Measurements from ENCODE around the gene ZBTB40.

ZBTB40 gene

GRCh38 chr1:22507587-22507986 is 55.9 kb downstream of the ZBTB40 start:
- DNase-seq, result no peak

DNA sequence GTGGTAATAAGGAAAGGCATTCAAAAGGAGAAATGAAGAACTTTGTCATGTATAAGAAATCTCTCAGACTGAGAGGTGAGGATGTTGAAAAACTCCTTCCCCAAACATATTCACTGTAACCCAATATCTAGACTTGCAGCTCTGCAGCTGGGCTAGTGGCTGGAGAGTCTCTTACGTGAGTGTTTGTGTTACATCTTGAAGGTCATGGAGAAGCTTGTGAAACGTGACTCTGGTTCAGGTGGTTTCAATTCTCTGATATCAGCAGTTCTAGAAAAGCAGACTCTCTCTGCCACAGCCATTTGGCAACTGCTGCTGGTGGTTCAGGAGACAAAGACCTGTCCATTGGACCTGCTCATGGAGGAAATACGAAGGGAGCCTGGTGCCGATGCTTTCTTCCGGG is 56.7 kb downstream of the ZBTB40 start:
- no peak for DNase-seq

GRCh38 chr1:22508991-22509390 is 57.3 kb downstream of the ZBTB40 start:
- DNase-seq, result no peak

DNA sequence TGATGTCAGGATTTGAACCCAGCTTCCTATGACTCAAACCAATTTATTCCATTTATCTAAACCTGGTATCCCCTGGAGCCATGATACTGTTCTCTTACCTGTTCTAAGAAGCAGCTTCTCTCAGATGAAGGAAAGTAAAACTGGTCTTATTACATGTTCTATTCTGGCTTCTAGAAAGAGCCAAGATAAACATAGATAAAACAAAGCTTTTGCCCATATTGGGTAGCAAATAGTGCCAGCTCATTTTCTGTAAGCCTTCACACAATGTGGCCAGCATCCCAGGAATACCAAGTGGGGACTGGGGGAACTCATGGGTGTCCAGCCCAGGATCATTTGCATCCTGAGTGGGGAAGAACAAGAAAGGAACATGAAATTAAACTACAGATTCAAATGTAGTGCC is 58.2 kb downstream of the ZBTB40 start:
- DNase-seq, result no peak

- no peak for DNase-seq
Observed at GRCh38 chr1:22512873-22513272, 61.2 kb downstream of the ZBTB40 start.

GRCh38 chr1:22516906-22517571 is 65.4 kb downstream of the ZBTB40 start:
- no peak for DNase-seq

DNA sequence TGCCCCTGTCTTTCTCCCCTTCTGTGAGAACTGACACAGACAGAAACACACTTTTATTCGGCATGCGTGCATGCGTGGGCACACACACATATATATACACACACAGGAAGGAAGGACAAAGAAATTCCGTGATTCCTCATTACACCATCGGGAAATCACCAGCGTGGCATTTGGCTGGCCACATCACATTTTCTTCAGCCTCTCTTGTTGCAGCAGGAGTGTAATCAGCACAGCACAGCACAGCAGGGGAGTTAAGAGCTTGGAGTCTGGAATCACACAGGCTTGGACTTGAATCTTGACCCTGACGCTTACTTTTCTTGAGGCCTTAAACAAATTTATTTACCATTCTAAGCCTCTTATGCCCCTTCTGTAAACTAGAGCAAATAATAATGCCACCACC is 66.3 kb downstream of the ZBTB40 start:
- DNase-seq, result no peak

- DNase-seq, result no peak
Observed at GRCh38 chr1:22518379-22518778, 66.7 kb downstream of the ZBTB40 start.

- no peak for DNase-seq
Observed at GRCh38 chr1:22520871-22521270, 69.2 kb downstream of the ZBTB40 start.

- no peak for DNase-seq
Observed at GRCh38 chr1:22521692-22522091, 70.0 kb downstream of the ZBTB40 start.

DNA sequence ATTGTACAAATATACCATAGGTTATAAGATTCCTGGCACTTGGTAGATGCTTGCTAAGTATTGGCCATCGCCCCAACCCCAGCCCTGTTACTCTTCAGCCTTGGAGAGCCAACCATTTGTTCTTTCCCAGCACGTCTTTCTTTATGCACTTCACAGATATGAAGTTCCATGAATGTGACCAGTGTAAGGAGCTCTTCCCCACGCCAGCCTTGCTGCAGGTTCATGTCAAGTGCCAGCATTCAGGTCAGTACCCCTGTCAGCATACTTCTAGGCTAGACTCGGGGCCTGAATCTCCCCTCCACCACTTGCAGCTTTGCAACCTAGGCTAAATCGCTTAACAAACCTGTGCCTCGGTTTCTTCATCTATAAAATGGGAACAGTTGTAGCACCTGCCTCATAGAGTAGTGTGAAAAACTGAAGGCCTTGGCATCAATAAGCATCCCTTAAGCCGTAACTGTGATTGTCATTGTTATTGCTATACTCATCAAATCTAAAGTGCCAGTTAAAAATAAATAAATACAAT is 70.6 kb downstream of the ZBTB40 start:
- DNase-seq, result no peak

DNA sequence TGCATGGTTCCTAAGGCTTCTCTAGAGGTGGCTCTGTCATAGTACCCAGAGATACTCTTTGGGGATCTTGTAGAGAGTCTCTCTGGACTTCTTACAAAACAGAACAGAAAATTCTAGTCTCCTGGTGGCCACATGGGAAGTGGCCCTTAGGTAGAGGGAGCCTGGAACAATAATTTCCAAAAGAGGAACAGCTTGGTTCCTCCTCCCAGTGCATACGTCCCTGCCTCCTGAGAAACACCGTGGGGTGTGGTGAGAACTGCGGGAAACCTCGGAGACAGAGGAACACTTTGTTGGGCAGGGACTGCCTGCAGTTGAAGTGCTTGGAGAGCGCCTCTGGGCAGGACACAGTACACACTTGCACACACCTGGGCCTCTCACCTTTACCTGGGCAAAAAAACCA is 72.8 kb downstream of the ZBTB40 start:
- no peak for DNase-seq

DNA sequence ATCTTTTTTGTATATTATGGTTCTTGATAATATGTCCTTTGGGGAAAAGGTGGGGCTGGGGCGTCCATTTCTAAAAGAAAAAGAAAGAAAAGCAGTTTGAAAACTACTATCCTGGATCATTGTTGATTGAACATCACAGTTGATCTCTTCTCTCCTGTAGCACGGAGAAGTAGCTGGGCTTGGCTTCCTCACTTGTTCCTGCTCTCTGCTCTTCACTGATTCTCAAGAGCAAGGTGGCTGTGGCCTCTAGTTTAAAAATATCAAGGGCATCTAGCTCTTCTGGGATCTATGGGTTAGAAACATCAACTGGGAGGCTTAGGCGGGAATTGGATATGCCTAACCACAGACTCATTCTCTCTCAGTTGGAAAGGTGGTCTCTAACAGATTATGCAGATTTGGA is 73.6 kb downstream of the ZBTB40 start:
- no peak for DNase-seq

- no peak for DNase-seq
Observed at GRCh38 chr1:22525646-22526045, 74.0 kb downstream of the ZBTB40 start.

DNA sequence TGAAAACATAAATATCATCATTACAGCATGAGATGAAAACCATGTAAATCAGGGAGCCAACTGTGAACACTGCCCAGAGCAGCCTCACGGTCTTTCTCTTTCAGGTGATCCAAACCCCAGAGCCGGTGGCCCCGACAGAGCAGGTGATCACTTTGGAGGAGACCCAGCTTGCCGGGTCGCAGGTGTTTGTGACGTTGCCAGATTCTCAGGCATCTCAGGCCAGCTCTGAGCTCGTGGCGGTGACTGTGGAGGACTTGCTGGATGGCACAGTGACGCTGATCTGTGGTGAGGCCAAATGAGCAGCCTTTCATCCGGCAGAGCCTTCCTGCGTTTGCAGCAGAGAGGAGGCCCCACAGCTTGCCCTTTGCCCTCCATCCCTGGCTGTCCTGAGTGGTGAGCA is 74.4 kb downstream of the ZBTB40 start:
- no peak for DNase-seq

DNA sequence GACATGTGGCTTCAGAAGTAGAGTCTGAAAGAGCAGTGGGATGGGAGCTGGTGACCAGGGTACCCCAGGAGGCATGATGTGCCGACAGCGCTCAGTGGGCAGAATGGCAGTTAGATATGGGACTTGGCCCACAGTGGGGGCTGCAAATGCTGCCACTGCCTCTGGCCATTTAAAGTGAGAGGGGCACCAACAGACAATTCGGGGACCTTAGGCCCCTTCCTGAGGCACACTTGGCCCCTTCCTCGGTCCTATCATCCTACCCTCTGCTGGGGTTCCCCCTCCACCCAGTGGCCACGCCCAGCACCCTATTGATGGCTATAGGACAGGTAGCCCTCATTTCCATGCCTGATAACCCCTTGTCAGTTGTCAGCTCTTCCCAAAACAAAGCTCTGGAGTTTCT is 75.0 kb downstream of the ZBTB40 start:
- DNase-seq, result no peak

- DNase-seq, result no peak
Observed at GRCh38 chr1:22527122-22527521, 75.5 kb downstream of the ZBTB40 start.

DNA sequence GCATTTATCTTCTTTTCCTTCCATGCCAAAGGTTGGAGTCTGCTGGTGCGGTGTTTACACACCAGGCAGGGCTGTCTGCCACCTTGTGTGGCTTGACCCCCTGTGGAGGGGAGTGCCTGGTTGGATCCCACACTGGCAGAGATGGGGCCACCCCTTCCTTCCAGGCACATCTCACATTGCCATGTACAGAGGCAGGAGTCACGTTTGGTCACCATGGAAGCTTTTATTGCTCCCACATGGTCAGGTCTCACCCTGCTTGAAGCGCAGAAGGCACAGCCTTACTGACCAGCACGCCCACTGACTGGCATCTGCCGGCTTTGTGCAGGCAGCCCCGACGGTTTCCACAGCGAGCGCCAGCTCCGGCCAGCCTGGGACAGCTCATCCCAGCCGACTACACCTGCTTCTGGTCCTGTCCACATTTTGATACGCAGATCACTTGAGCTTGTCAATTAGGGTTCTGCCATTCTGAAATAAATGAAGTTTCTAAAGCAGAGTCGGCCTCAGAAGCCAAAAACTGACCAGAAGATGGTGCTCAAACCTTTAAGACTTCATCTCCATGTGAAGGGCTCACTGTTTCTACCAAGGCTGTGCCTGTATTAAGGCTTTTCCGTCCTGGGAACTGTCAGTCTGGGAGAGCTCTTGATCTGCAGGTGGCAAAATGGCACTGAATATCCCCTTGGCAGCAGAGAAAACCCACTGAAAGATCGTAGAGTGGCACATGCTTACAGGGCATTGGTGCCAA is 76.1 kb downstream of the ZBTB40 start:
- DNase-seq, result no peak

DNA sequence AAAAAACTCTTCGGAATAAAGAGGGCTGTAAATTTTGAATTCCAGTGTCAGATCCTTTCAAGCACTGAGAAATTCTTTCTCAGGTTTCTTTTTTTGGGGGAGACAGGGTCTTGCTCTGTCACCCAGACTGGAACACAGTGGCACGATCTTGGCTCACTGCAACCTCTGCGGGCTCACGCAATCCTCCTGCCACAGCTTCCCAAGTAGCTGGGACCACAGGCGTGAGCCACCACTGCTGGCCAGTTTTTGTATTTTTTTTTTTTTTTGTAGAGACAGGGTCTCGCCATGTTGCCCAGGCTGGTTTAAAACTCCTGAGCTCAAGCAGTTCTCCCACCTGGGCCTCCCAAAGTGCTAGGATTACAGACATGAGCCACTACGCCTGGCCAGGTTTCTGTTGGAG is 76.8 kb downstream of the ZBTB40 start:
- no peak for DNase-seq

GRCh38 chr1:22529901-22530621 is 78.4 kb downstream of the ZBTB40 start:
- no peak for DNase-seq

GRCh38 chr1:22530715-22531114 is 79.1 kb downstream of the ZBTB40 start:
- no peak for DNase-seq

DNA sequence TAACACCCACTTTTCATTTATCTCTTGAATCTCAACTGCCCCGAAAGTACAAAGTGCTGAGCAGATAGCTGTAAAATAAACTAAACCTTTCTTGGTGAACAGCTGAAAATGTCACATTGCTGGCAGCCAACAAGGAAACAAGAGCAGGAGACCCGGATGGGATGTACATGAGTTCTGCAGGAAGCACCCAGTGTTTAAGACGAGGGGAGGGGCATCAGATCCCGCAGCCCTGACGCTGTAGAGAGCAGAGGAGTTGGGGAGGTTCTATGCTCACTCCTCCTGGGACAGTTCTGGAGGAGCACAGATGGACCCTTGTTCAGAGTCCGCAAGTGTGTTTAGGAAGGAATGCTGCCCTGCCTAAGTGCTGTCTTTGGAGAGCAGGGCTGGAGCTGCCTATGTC is 79.6 kb downstream of the ZBTB40 start:
- DNase-seq, result no peak

- no peak for DNase-seq
Observed at GRCh38 chr1:22533244-22533895, 81.7 kb downstream of the ZBTB40 start.

Measured in activated CD4-positive, alpha-beta T cell treated with anti-CD3 and anti-CD28 coated beads for 48 hours (primary cell).